ENCODE measurements around the gene CD44. TPM values are rescaled to one million over a fixed set of nuclear protein-coding genes. Genes with fewer than 3 reads are reported as not detected.
A peak's percentile ranks its signal among the peaks of the same experiment; 100 is the strongest.

Gene CD44
- polyA plus RNA-seq, 1 of the 3 experiments (the other 2 are of a cell fraction), result 457 TPM

DNA sequence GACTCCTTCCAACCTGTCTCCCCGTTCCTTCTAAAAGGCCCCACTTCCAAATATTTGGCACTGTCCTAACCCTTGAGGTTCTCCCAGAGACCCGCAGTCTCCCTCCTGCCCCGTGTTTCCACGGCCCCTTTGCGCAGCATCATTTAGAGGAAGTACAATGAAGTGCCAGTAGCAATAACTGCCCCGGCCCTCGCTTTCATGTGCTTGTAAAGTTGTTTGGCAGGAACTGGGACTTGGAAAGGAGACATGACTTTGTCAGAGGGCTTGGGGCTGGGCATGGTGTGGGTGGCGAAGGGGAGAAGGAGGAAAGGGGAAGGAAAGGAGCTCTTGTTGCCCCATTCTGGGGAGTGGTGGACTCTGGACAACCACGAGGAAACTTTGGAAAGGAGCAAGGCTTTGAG is 2.6 kb downstream of the CD44 start:
- POLR2A ChIA-PET, result no interaction called here
- no peak overlapping the region for H2AFZ ChIP-seq (ENCODE audit: low read depth)
- no peak for DNase-seq

More for the DNA sequence above, 2.6 kb downstream of the CD44 start:
- H4K20me1 ChIP-seq (ENCODE audit: insufficient read depth), result peaks cover 54% of the 10 kb centered on the region
- H3K4me2 ChIP-seq, result peak overlapping the region; percentile 88
- CTCF ChIA-PET, result no interaction called here
- 78% methylated on average over 9 of the region's 9 CpGs for WGBS (ENCODE audit: low lambda C conversion rate)
- no peaks in the 10 kb centered on the region for H3K9me2 ChIP-seq
- H3K9me3 ChIP-seq, result no peaks in the 10 kb centered on the region
- peaks cover 0 to 21% of the 10 kb centered on the region in 2 experiments for H3K36me3 ChIP-seq (replicated peaks in 1 of 2; ENCODE audit: control insufficient read depth in 1 of 2, insufficient read depth in 2 of 2, low read length in 1 of 2)
- peaks cover 84% of the 10 kb centered on the region for H3K79me2 ChIP-seq (ENCODE audit: insufficient read depth)
- no peaks in the 10 kb centered on the region for H3K27me3 ChIP-seq (ENCODE audit: insufficient read depth)
- peaks cover 21 to 40% of the 10 kb centered on the region in 2 experiments; a peak in 3 of 4 replicates for H3K4me1 ChIP-seq (ENCODE audit: control insufficient read depth in 1 of 2, insufficient read depth in 2 of 2, low read depth in 1 of 2, low read length in 1 of 2)
- TF ChIP-seq MEF2A (IDR thresholded peaks at IDR 0.05; ENCODE audit: borderline replicate concordance, low read depth) (no peak), CHD2 (IDR thresholded peaks at IDR 0.05; ENCODE audit: low read length, partially characterized antibody) (no peak), TAF1 (IDR thresholded peaks at IDR 0.05; ENCODE audit: borderline replicate concordance, low read depth, low read length) (no peak), NFIC (IDR thresholded peaks at IDR 0.05; ENCODE audit: borderline replicate concordance) (no peak), FOXJ3 (CRISPR knock-in tag; IDR thresholded peaks at IDR 0.05) (no peak), GABPA (IDR thresholded peaks at IDR 0.05; ENCODE audit: low read depth) (no peak), RCOR1 (IDR thresholded peaks at IDR 0.05; ENCODE audit: low read length) (no peak), FOXM1 (IDR thresholded peaks at IDR 0.05; ENCODE audit: low read depth) (no peak), NRF1 (IDR thresholded peaks at IDR 0.05; ENCODE audit: low read depth, low read length) (no peak), TCF12 (IDR thresholded peaks at IDR 0.05) (no peak), EP300 (IDR thresholded peaks at IDR 0.05; ENCODE audit: borderline replicate concordance in 1 of 2, low read depth in 1 of 2, low read length in 1 of 2) (no peak), JUND (IDR thresholded peaks at IDR 0.05) (no peak)
- TF ChIP-seq, protein P1, sequence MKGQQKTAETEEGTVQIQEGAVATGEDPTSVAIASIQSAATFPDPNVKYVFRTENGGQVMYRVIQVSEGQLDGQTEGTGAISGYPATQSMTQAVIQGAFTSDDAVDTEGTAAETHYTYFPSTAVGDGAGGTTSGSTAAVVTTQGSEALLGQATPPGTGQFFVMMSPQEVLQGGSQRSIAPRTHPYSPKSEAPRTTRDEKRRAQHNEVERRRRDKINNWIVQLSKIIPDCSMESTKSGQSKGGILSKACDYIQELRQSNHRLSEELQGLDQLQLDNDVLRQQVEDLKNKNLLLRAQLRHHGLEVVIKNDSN (IDR thresholded peaks at IDR 0.05; ENCODE audit: borderline replicate concordance, low read depth), result no peak
- TF ChIP-seq, protein P2, sequence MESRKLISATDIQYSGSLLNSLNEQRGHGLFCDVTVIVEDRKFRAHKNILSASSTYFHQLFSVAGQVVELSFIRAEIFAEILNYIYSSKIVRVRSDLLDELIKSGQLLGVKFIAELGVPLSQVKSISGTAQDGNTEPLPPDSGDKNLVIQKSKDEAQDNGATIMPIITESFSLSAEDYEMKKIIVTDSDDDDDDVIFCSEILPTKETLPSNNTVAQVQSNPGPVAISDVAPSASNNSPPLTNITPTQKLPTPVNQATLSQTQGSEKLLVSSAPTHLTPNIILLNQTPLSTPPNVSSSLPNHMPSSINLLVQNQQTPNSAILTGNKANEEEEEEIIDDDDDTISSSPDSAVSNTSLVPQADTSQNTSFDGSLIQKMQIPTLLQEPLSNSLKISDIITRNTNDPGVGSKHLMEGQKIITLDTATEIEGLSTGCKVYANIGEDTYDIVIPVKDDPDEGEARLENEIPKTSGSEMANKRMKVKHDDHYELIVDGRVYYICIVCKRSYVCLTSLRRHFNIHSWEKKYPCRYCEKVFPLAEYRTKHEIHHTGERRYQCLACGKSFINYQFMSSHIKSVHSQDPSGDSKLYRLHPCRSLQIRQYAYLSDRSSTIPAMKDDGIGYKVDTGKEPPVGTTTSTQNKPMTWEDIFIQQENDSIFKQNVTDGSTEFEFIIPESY (IDR thresholded peaks at IDR 0.05; ENCODE audit: borderline replicate concordance, low read depth), result no peak
- TF ChIP-seq, protein P3, sequence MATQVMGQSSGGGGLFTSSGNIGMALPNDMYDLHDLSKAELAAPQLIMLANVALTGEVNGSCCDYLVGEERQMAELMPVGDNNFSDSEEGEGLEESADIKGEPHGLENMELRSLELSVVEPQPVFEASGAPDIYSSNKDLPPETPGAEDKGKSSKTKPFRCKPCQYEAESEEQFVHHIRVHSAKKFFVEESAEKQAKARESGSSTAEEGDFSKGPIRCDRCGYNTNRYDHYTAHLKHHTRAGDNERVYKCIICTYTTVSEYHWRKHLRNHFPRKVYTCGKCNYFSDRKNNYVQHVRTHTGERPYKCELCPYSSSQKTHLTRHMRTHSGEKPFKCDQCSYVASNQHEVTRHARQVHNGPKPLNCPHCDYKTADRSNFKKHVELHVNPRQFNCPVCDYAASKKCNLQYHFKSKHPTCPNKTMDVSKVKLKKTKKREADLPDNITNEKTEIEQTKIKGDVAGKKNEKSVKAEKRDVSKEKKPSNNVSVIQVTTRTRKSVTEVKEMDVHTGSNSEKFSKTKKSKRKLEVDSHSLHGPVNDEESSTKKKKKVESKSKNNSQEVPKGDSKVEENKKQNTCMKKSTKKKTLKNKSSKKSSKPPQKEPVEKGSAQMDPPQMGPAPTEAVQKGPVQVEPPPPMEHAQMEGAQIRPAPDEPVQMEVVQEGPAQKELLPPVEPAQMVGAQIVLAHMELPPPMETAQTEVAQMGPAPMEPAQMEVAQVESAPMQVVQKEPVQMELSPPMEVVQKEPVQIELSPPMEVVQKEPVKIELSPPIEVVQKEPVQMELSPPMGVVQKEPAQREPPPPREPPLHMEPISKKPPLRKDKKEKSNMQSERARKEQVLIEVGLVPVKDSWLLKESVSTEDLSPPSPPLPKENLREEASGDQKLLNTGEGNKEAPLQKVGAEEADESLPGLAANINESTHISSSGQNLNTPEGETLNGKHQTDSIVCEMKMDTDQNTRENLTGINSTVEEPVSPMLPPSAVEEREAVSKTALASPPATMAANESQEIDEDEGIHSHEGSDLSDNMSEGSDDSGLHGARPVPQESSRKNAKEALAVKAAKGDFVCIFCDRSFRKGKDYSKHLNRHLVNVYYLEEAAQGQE (IDR thresholded peaks at IDR 0.05; ENCODE audit: low read depth, low read length), result no peak
- TF ChIP-seq, protein P4, sequence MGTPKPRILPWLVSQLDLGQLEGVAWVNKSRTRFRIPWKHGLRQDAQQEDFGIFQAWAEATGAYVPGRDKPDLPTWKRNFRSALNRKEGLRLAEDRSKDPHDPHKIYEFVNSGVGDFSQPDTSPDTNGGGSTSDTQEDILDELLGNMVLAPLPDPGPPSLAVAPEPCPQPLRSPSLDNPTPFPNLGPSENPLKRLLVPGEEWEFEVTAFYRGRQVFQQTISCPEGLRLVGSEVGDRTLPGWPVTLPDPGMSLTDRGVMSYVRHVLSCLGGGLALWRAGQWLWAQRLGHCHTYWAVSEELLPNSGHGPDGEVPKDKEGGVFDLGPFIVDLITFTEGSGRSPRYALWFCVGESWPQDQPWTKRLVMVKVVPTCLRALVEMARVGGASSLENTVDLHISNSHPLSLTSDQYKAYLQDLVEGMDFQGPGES (IDR thresholded peaks at IDR 0.05; ENCODE audit: low read depth, low read length), result no peak
- H3K27ac ChIP-seq (ENCODE audit: low read depth in 2 of 2, low read length in 1 of 2), result peak overlapping the region in 1 of 2 experiments; percentile 80; a peak in 3 of 4 replicates
- H3K4me3 ChIP-seq (ENCODE audit: low read depth in 2 of 2, low read length in 1 of 2), result peak overlapping the region; percentile 71 to 95; a peak in 3 of 4 replicates
- peak overlapping the region; percentile 99 for H3K9ac ChIP-seq
- peaks cover 45% of the 10 kb centered on the region for H3F3A ChIP-seq (replicated peaks; ENCODE audit: insufficient read depth)
